ENCODE data around the gene IGLON5. TPM values are rescaled to one million over a fixed set of nuclear protein-coding genes. Genes with fewer than 3 reads are reported as not detected.

IGLON5 gene
- 0.05 TPM in 1 of 2 replicates, not detected in the other for total RNA-seq

GRCh38 chr19:51311351-51312257, at the start of gene IGLON5:
Gene IGLON5, plus strand, starts transcription at chr19:51311644. Its CDS starts 204 bp downstream, at chr19:51311848.

GRCh38 chr19:51341976-51342580, 30.6 kb downstream of the IGLON5 start, which contains the start of gene VSIG10L:
Gene VSIG10L, minus strand, starts transcription at chr19:51342139. Its CDS starts 15 bp downstream, at chr19:51342124.

GRCh38 chr19:51365965-51366388, 54.5 kb downstream of the IGLON5 start, which contains the start of gene ETFB:
Gene ETFB, minus strand, starts transcription at chr19:51366388. Its CDS starts 62 bp downstream, at chr19:51366326.

GRCh38 chr19:51368366-51369282, 57.2 kb downstream of the IGLON5 start, which contains the start of gene CLDND2:
Gene CLDND2, minus strand, starts transcription at chr19:51369003. Its CDS starts 426 bp downstream, at chr19:51368577.

DNA sequence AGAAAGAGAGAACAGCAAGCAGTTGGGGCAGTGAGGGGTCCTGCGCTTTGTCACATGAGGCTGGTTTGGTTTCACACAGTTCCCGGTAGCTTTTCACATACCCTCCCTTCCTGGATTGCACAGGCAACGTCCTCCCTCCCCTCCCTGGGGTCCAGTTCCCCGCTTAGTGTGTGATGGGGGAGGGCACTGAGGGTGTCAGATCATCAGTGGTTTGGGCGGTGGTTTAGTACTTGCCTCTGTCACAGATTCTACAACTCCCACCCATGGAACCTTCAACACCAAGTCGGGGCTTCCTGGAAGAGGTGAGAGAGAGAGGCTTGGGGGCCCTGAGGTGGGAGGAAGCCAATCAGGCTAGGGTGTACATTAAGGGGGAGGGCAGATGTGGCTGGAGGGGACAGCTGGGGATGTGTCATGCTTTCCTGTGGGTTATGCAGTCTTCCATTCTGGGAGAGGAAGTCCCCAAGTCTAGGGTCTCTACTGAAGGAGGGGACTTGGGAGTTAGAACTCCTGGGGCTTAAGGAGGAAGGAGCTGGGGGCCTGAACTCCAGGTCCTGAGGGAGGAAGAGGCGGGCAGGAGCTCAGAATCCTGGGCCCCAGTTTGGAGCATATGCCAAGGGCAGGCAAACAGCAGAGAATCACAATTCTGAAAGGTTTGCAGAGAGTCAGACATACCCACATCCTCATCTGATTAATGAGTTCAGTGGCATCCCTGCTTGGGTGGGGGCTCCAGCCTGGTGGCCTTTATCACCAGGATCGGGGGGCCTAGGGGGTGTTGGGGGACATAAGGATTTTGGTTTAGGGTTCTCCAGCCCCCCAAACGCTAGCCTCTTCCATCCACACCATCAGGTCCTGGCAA, 61.4 kb downstream of the IGLON5 start, which contains the start of gene NKG7:
NKG7 (minus strand) TSS at position 6 of the 856 bp plus-strand sequence. CDS start 119 bp downstream, outside the sequence.

Other genes starting within 250 kb of the IGLON5 start
- not detected in 2 replicates for gene KLK13, start 246.6 kb upstream of the IGLON5 start, total RNA-seq
- not detected in 2 replicates for gene KLK14, start 228.8 kb upstream of the IGLON5 start, total RNA-seq
- gene CTU1, start 203.2 kb upstream of the IGLON5 start, total RNA-seq: 8.6 and 8.7 TPM in 2 replicates
- not detected in 2 replicates for gene SIGLEC9, start 186.7 kb upstream of the IGLON5 start, total RNA-seq
- not detected in 2 replicates for gene SIGLEC7, start 169.3 kb upstream of the IGLON5 start, total RNA-seq
- not detected in 2 replicates for gene CD33, start 86.6 kb upstream of the IGLON5 start, total RNA-seq
- not detected in 2 replicates for gene SIGLECL1, start 60.6 kb upstream of the IGLON5 start, total RNA-seq
- gene VSIG10L, start 30.5 kb downstream of the IGLON5 start, total RNA-seq: 0.89 and 1.4 TPM in 2 replicates
- 58.8 and 149 TPM in 2 replicates for gene ETFB, start 54.7 kb downstream of the IGLON5 start, total RNA-seq
- gene CLDND2, start 57.4 kb downstream of the IGLON5 start, total RNA-seq: not detected in 2 replicates
- not detected in 2 replicates for gene NKG7, start 61.0 kb downstream of the IGLON5 start, total RNA-seq
- gene LIM2, start 76.3 kb downstream of the IGLON5 start, total RNA-seq: not detected in 2 replicates
- gene C19orf84, start 78.9 kb downstream of the IGLON5 start, total RNA-seq: not detected in 2 replicates
- gene SIGLEC10, start 106.0 kb downstream of the IGLON5 start, total RNA-seq: not detected in 2 replicates
- gene SIGLEC8, start 146.8 kb downstream of the IGLON5 start, total RNA-seq: not detected in 2 replicates
- gene CEACAM18, start 166.9 kb downstream of the IGLON5 start, total RNA-seq: not detected in 2 replicates
- gene SIGLEC12, start 190.2 kb downstream of the IGLON5 start, total RNA-seq: not detected in 2 replicates
- not detected in 2 replicates for gene SIGLEC6, start 220.0 kb downstream of the IGLON5 start, total RNA-seq

Measured in smooth muscle cell of the umbilical artery (primary cell).